GM18907 (cell line): ENCODE data around the gene CRAMP1.

Experiments
- ATAC-seq: cut with Tn5 transposase; IDR thresholded peaks from one replicate; pipeline ENCODE4 v1.9.1; 2021; ENCODE audit warnings: mild to moderate bottlenecking, moderate library complexity; ENCODE audit not compliant: unreplicated experiment

Gene CRAMP1

GRCh38 chr16:1633310-1633709 lies 21.1 kb downstream of the CRAMP1 start:
- no peak for ATAC-seq

GRCh38 chr16:1634541-1634940 lies 22.4 kb downstream of the CRAMP1 start:
- ATAC-seq = no peak

GRCh38 chr16:1635070-1635469 lies 22.9 kb downstream of the CRAMP1 start:
- no peak for ATAC-seq

GRCh38 chr16:1637526-1637925 lies 25.4 kb downstream of the CRAMP1 start:
- no peak for ATAC-seq

GRCh38 chr16:1638757-1639156 lies 26.6 kb downstream of the CRAMP1 start:
- no peak for ATAC-seq

- ATAC-seq = no peak
Measured at GRCh38 chr16:1639282-1639681, 27.1 kb downstream of the CRAMP1 start.

- no peak for ATAC-seq
Measured at GRCh38 chr16:1639860-1640259, 27.7 kb downstream of the CRAMP1 start.

- no peak for ATAC-seq
Measured at GRCh38 chr16:1640261-1640941, 28.2 kb downstream of the CRAMP1 start.

GRCh38 chr16:1641261-1641660 lies 29.1 kb downstream of the CRAMP1 start:
- ATAC-seq = no peak

GRCh38 chr16:1642148-1642547 lies 30.0 kb downstream of the CRAMP1 start:
- no peak for ATAC-seq

- ATAC-seq = no peak
Measured at GRCh38 chr16:1642753-1643152, 30.6 kb downstream of the CRAMP1 start.

GRCh38 chr16:1643521-1643920 lies 31.4 kb downstream of the CRAMP1 start:
- ATAC-seq = no peak

- no peak for ATAC-seq
Measured at GRCh38 chr16:1645914-1646525, 33.9 kb downstream of the CRAMP1 start.

GRCh38 chr16:1647856-1648255 lies 35.7 kb downstream of the CRAMP1 start:
- ATAC-seq = no peak

- no peak for ATAC-seq
Measured at GRCh38 chr16:1650131-1650530, 38.0 kb downstream of the CRAMP1 start.

GRCh38 chr16:1651094-1651973 lies 39.2 kb downstream of the CRAMP1 start:
- no peak for ATAC-seq

GRCh38 chr16:1651974-1652312 lies 39.8 kb downstream of the CRAMP1 start:
- ATAC-seq = no peak

- no peak for ATAC-seq
Measured at GRCh38 chr16:1653023-1653422, 40.9 kb downstream of the CRAMP1 start.

- no peak for ATAC-seq
Measured at GRCh38 chr16:1654505-1655268, 42.5 kb downstream of the CRAMP1 start.

GRCh38 chr16:1655269-1655807 lies 43.2 kb downstream of the CRAMP1 start:
- no peak for ATAC-seq
